HG02852 (cell line): Measurements from ENCODE around the gene PNPLA1.

Experiments
- ATAC-seq: cut with Tn5 transposase; IDR thresholded peaks from one replicate; pipeline ENCODE4 v1.9.1; 2021; ENCODE audit warnings: mild to moderate bottlenecking, moderate library complexity; ENCODE audit not compliant: unreplicated experiment

Gene PNPLA1

GRCh38 chr6:36312854-36313648 is 43.2 kb downstream of the PNPLA1 start:
- no peak for ATAC-seq

GRCh38 chr6:36313649-36313936 is 43.7 kb downstream of the PNPLA1 start:
- no peak for ATAC-seq

- ATAC-seq, result no peak
Measured at GRCh38 chr6:36314221-36315014, 44.6 kb downstream of the PNPLA1 start.

- no peak for ATAC-seq
Measured at GRCh38 chr6:36315921-36316320, 46.1 kb downstream of the PNPLA1 start.

GRCh38 chr6:36317623-36318022 is 47.8 kb downstream of the PNPLA1 start:
- no peak for ATAC-seq

GRCh38 chr6:36318690-36319435 is 49.0 kb downstream of the PNPLA1 start:
- no peak for ATAC-seq

GRCh38 chr6:36319436-36319762 is 49.5 kb downstream of the PNPLA1 start:
- ATAC-seq, result no peak

GRCh38 chr6:36319821-36320220 is 50.0 kb downstream of the PNPLA1 start:
- ATAC-seq, result no peak

- no peak for ATAC-seq
Measured at GRCh38 chr6:36320475-36320874, 50.6 kb downstream of the PNPLA1 start.

- ATAC-seq, result no peak
Measured at GRCh38 chr6:36322591-36322990, 52.7 kb downstream of the PNPLA1 start.

GRCh38 chr6:36323062-36323461 is 53.2 kb downstream of the PNPLA1 start:
- ATAC-seq, result no peak

GRCh38 chr6:36324191-36324590 is 54.3 kb downstream of the PNPLA1 start:
- ATAC-seq, result no peak

GRCh38 chr6:36324715-36325114 is 54.9 kb downstream of the PNPLA1 start:
- ATAC-seq, result no peak

- no peak for ATAC-seq
Measured at GRCh38 chr6:36326356-36326995, 56.6 kb downstream of the PNPLA1 start.

GRCh38 chr6:36327226-36327918 is 57.5 kb downstream of the PNPLA1 start:
- no peak for ATAC-seq

GRCh38 chr6:36327919-36328236 is 58.0 kb downstream of the PNPLA1 start:
- no peak for ATAC-seq

GRCh38 chr6:36328600-36328999 is 58.7 kb downstream of the PNPLA1 start:
- no peak for ATAC-seq

- ATAC-seq, result no peak
Measured at GRCh38 chr6:36329798-36330291, 60.0 kb downstream of the PNPLA1 start.

- no peak for ATAC-seq
Measured at GRCh38 chr6:36330366-36330765, 60.5 kb downstream of the PNPLA1 start.

GRCh38 chr6:36331381-36331780 is 61.5 kb downstream of the PNPLA1 start:
- ATAC-seq, result no peak
